Germinal center (tissue), 1 donor: ENCODE data around the gene ZNF263.
A peak's percentile ranks its signal among the peaks of the same experiment; 100 is the strongest.

ENCODE experiments used
- DNase-seq: peaks from one replicate; pipeline ENCODE4 v3.0.0; 2012; ENCODE audit warnings: mixed read lengths, low spot score

ZNF263 gene

GRCh38 chr16:3282730-3283542 is at the start of gene ZNF263:
Gene ZNF263 (plus strand): TSS chr16:3283491. CDS start chr16:3283819, 328 bp downstream.
- DNase-seq, result peak; percentile 96

- no peak for DNase-seq
These were observed 48.8 kb upstream of the ZNF263 start for GRCh38 chr16:3234543-3234856.

GRCh38 chr16:3234857-3235561 is 48.3 kb upstream of the ZNF263 start, which contains the start of gene ZNF200:
Gene ZNF200 (minus strand): TSS chr16:3235158. CDS start chr16:3233755, 1,403 bp downstream.
- DNase-seq, result peak; percentile 92

GRCh38 chr16:3235856-3236669 is 47.2 kb upstream of the ZNF263 start:
- no peak for DNase-seq

- DNase-seq, result no peak
These were observed 41.5 kb upstream of the ZNF263 start for GRCh38 chr16:3241761-3242160.

- no peak for DNase-seq
These were observed 40.6 kb upstream of the ZNF263 start for GRCh38 chr16:3242709-3243108.

- no peak for DNase-seq
These were observed 39.4 kb upstream of the ZNF263 start for GRCh38 chr16:3243882-3244281.

GRCh38 chr16:3246002-3246401 is 37.3 kb upstream of the ZNF263 start:
- DNase-seq, result no peak

- DNase-seq, result no peak
These were observed 36.4 kb upstream of the ZNF263 start for GRCh38 chr16:3246876-3247275.

- no peak for DNase-seq
These were observed 34.7 kb upstream of the ZNF263 start for GRCh38 chr16:3248596-3248995.

GRCh38 chr16:3249020-3249419 is 34.3 kb upstream of the ZNF263 start:
- no peak for DNase-seq

GRCh38 chr16:3249451-3249850 is 33.8 kb upstream of the ZNF263 start:
- DNase-seq, result no peak

GRCh38 chr16:3252967-3253366 is 30.3 kb upstream of the ZNF263 start:
- no peak for DNase-seq

- DNase-seq, result no peak
These were observed 29.0 kb upstream of the ZNF263 start for GRCh38 chr16:3254309-3254708.

- DNase-seq, result no peak
These were observed 27.0 kb upstream of the ZNF263 start, which contains the start of gene MEFV for GRCh38 chr16:3256146-3256865. Gene MEFV (minus strand): TSS chr16:3256633. CDS start chr16:3256587, 46 bp downstream.

- no peak for DNase-seq
These were observed 26.3 kb upstream of the ZNF263 start for GRCh38 chr16:3256866-3257465.

GRCh38 chr16:3259836-3260235 is 23.5 kb upstream of the ZNF263 start:
- DNase-seq, result no peak

GRCh38 chr16:3262517-3262916 is 20.8 kb upstream of the ZNF263 start:
- no peak for DNase-seq

- DNase-seq, result peak; percentile 97
These were observed 18.9 kb upstream of the ZNF263 start for GRCh38 chr16:3264137-3265036.

GRCh38 chr16:3266873-3267537 is 16.3 kb upstream of the ZNF263 start:
- peak; percentile 19 for DNase-seq
